Stimulated activated naive CD8-positive, alpha-beta T cell treated with anti-CD3 and anti-CD28 coated beads, Interleukin-15, amount 100 ng/mL, for 72 hours (primary cell): Measurements from ENCODE around the gene DCUN1D2.
A peak's percentile ranks its signal among the peaks of the same experiment; 100 is the strongest.
"Not testable (repeated sequence)": the region's sequence is repeated elsewhere in the genome, so short reads cannot be mapped to it uniquely, and the experiment has no call there.

Source experiments
- ATAC-seq: fragments of 150-1000 bp; cut with Tn5 transposase; 2 replicates; pipeline ENCODE4 v1.10.0; 2021; ENCODE audit warnings: mild to moderate bottlenecking, moderate library complexity
- DNase-seq, 2 donors: peaks; one replicate each; pipeline ENCODE4 v3.0.0; 2021 to 2022
- H3K27ac Mint-ChIP-seq, 2 donors: one replicate each; pipeline ENCODE4 v1.8.0; 2022; ENCODE audit warnings: mild to moderate bottlenecking in 2 of 2, mixed read lengths in 2 of 2, moderate library complexity in 2 of 2
- H3K27me3 Mint-ChIP-seq: one replicate; pipeline ENCODE4 v1.8.0; 2022; ENCODE audit warnings: mixed read lengths
- H3K4me1 Mint-ChIP-seq: one replicate; pipeline ENCODE4 v1.8.0; 2022; ENCODE audit warnings: mild to moderate bottlenecking, mixed read lengths
- H3K4me3 Mint-ChIP-seq, 2 donors: one replicate each; pipeline ENCODE4 v1.8.0; 2022; ENCODE audit warnings: mild to moderate bottlenecking in 2 of 2, mixed read lengths in 2 of 2, moderate library complexity in 1 of 2
- H3K9me3 Mint-ChIP-seq, 2 donors: one replicate each; pipeline ENCODE4 v1.8.0; 2022; ENCODE audit warnings: mixed read lengths in 2 of 2

DCUN1D2 gene

DNA sequence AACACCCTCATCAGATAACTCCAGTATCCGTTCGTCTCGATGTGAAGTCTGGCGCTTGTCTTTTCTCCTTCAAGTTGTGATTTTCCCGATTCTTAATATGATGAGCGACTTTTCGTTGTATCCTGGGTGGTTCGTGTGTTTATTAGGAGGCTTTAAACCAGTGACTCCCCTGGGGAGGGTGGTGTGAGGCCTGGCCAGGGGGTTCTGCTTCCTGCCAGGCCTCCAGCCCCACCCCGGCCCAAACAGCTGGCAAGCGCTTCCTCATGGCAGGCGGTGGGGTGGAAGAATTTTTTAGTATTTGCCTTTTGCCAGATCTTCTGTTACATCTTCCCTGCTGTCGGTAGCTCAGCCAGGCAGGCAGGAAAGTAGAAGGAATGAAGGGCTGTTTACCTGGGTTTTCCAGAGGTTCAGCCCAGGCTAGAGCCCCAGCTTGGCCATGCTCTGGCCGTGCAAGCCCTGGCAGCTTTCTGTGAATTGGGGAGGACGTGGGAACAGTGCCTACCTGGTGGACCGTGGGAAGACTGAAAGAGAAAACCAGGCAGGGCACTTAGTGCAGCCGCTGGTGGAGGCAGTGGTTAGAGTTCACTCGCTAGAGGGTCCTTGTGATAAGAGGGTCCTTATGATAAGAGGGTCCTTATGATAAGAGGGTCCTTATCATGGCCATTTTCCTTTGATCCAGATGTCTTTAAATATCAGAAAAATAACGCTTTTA lies 37.7 kb upstream of the DCUN1D2 start:
- no peaks in the 10 kb centered on the region for H3K9me3 Mint-ChIP-seq
- peak overlapping the region in 1 of 2 donors; percentile 65 for H3K27ac Mint-ChIP-seq

DNA sequence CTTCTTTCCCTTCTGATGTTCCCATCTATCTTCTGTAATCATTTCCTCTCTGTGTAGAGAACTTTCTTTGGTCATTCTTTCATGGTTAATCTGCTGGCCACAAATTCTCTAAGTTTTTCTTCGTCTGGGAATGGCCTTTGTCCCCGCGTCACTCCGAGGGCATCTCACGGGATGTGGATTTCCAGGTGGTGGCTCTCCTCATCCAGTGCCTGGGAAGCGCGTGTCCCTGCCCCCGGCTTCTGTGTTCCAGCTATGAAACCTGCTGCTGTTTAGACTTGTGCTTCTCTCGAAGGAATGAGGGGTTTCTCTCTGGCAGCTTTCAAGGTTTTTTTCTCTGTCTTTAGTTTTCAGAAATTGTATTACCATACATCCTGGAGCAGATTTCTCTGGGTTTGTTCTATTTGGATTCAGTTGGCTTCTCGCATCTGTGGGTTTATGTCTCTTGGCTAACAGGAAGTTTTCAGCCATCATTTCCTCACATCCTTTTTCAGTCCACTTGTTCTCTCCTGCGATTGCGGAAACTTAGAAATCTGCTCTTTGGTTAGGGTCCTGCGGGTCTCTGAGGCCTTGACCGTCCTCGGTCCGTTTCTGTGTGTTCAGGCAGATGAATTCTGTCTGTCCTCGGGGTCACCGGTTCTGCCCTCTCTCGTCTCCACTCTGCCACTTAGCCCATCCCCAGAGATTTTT lies 36.9 kb upstream of the DCUN1D2 start:
- Mint-ChIP-seq H3K4me1 (no peaks in the 10 kb centered on the region), H3K4me3 (no peak overlapping the region), H3K27me3 (no peaks in the 10 kb centered on the region), H3K27ac (no peak overlapping the region), H3K9me3 (no peaks in the 10 kb centered on the region)
- no peak for DNase-seq
- no peak for ATAC-seq

More for the DNA sequence above, 37.7 kb upstream of the DCUN1D2 start:
- ATAC-seq (no peak), DNase-seq (no peak)
- Mint-ChIP-seq H3K4me1 (no peaks in the 10 kb centered on the region), H3K27me3 (no peaks in the 10 kb centered on the region), H3K4me3 (no peak overlapping the region)

DNA sequence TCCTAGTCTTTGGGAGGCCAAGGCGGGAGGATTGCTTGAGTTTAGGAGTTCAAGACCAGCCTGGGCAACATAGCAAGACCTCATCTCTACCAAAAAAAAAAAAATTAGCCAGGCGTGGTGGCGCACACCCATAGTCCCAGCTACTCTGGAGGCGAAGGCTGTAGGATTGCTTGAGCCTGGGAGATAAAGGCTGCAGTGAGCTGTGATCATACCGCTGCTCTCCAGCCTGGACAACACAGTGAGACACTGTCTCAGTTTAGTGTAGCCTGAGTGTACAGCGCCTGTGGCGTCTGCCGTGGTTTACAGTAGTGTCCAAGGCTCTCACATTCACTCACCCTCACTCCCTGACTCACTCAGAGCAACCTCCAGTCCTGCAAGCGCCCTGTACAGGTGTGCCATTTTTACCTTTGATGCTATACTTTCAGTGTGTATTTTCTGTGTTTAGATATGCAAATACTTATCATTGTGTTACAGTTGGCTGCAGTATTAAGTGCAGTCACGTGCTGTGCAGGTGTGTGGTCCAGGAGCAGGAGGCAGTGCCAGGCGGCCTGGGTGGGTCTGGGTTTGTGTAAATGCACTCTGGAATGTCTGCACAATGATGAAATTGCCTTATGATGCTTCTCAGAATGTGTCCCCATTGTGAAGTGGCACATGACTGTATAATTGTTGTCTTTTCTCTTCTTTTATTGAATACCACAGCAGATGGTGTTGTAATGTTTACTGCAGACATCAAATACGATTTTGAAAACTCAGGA lies 36.1 kb upstream of the DCUN1D2 start:
- Mint-ChIP-seq H3K4me1 (no peaks in the 10 kb centered on the region), H3K27me3 (no peaks in the 10 kb centered on the region), H3K27ac (no peak overlapping the region), H3K4me3 (no peak overlapping the region), H3K9me3 (no peaks in the 10 kb centered on the region)
- no peak for DNase-seq
- no peak for ATAC-seq

DNA sequence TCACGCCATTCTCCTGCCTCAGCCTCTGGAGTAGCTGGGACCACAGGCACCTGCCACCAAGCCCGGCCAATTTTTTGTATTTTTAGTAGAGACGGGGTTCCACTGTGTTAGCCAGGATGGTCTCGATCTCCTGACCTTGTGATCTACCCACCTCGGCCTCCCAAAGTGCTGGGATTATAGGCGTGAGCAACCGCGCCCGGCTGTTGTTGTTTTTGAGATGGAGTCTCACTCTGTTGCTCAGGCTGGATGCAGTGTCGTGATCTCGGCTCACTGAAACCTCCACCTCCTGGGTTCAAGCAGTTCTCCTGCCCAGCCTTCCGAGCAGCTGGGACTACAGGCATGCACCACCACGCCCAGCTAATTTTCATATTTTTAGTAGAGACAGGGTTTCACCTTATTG lies 31.9 kb upstream of the DCUN1D2 start:
- not testable (repeated sequence) for H3K27me3 Mint-ChIP-seq, H3K27ac Mint-ChIP-seq, DNase-seq, H3K9me3 Mint-ChIP-seq, H3K4me3 Mint-ChIP-seq, ATAC-seq
- peaks cover 12% of the 10 kb centered on the region for H3K4me1 Mint-ChIP-seq

DNA sequence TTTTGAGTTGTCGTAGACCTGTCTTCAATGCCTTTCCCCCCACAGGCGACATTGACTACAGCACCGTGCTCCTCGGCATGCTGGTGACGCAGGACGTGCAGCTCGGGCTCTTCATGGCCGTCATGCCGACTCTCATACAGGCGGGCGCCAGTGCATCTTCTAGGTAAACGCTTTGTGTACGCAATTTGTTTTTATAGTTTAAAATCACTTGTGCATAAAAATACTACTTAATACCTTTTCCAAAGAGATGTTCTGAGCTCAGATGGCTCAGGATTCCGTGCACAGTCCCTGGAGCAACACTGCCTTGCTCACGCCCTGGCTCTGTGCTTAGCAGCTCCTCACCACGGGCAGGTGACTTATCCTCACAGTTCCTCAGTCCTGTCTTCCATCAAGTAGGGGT lies 30.1 kb upstream of the DCUN1D2 start:
- H3K27ac Mint-ChIP-seq, result no peak overlapping the region

DNA sequence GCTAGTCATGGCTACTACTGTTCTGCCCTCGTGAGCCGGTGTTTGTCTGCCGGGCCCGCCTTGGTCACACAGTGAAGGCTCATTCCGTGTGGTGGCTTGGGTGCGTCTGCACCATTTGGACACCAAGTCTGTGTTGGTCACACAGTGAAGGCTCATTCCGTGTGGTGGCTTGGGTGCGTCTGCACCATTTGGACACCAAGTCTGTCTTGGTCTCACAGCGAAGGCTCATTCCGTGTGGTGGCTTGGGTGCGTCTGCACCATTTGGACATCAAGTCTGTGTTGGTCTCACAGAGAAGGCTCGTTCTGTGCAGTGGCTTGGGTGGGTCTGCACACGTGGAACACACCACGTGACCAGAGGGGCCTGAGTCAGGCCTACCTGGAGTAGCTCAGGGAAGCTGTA lies 29.0 kb upstream of the DCUN1D2 start:
- peaks cover 23% of the 10 kb centered on the region for H3K4me1 Mint-ChIP-seq

More for the DNA sequence above, 30.1 kb upstream of the DCUN1D2 start:
- Mint-ChIP-seq H3K9me3 (no peaks in the 10 kb centered on the region), H3K4me1 (peaks cover 23% of the 10 kb centered on the region), H3K27me3 (no peaks in the 10 kb centered on the region), H3K4me3 (no peak overlapping the region)
- ATAC-seq, result no peak
- no peak for DNase-seq

DNA sequence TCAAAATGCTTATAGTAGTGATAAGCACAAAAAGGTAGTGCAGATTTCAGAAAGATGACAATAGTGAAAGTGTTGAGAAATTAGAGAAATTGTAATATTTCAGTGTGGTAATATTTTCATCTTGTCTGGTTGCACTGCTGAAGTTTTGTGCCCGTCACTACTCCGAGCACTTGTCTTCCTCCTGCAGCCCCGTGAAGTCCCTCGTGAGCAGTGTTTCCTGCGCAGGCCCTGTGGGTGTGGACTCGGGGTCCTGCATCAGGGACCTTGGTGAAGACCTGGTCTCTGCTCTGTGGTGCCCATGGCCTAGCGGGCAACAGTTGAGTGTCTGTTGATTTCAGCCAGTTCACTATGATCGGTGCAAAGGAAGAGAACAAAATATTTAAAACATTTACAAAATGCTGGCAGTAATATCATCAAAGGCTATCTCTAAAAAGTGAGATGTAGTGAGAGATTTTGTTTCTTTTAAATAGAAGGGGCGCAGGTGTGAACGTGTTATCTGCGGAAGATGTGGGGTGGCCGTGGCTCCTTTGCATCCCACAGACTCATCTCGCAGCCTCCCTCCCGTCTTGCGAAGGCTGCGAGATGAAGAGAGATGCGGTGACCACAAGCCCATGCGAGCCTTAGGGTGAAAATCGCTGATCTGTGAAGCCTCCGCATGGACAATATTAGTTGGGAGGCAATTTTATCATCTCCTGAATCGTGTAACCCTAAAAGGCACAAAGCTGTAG lies 27.7 kb upstream of the DCUN1D2 start:
- H3K27ac Mint-ChIP-seq, result no peak overlapping the region
- ATAC-seq (peak; percentile 59), DNase-seq (no peak)
- no peaks in the 10 kb centered on the region for H3K9me3 Mint-ChIP-seq
- H3K4me3 Mint-ChIP-seq, result peak overlapping the region; percentile 48 to 66
- peaks cover 23% of the 10 kb centered on the region for H3K4me1 Mint-ChIP-seq
- H3K27me3 Mint-ChIP-seq, result no peaks in the 10 kb centered on the region

More for the DNA sequence above, 29.0 kb upstream of the DCUN1D2 start:
- H3K27me3 Mint-ChIP-seq, result no peaks in the 10 kb centered on the region
- ATAC-seq (no peak), DNase-seq (no peak)
- H3K27ac Mint-ChIP-seq, result no peak overlapping the region
- no peaks in the 10 kb centered on the region for H3K9me3 Mint-ChIP-seq
- no peak overlapping the region for H3K4me3 Mint-ChIP-seq

DNA sequence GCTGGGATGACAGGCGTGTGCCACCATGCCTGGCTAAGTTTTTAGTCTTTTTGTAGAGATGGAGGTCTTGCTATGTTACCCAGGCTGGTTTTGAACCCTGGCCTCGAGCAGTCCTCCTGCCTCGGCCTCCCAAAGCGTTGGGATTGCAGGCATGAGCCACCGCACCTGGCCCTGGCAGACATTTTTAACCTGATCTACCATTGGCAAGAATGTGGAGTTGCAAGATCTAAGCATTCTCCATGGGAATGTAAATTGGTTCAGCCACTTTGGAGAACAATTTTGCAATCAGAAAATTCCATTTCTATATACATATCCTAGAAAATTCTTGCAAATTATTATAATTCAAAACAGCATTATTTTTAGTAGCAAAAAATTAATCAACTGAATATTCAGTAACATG lies 24.3 kb upstream of the DCUN1D2 start:
- ATAC-seq, result no peak
- Mint-ChIP-seq H3K27ac (no peak overlapping the region), H3K4me1 (peaks cover 23% of the 10 kb centered on the region), H3K4me3 (no peak overlapping the region), H3K27me3 (no peaks in the 10 kb centered on the region), H3K9me3 (no peaks in the 10 kb centered on the region)
- DNase-seq, result no peak

DNA sequence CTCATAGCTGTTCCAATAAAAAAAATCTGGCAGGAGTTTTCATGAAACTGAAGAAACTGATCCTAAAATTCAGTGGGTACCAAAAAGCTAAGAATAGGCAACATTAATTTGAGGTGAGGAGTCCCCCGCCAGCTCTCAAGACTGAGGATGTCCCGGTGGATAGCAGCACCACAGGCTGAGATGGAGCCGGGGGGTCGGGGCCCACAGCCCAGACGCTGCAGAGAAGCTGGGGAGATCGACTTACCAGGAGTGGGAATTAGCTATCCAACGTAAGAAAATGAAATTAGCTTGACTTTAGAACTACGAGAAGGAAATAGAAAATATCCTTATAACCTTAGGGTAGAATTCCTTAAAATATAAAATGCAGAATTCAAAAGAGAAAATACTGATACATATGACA lies 23.2 kb upstream of the DCUN1D2 start:
- ATAC-seq (no peak), DNase-seq (no peak)
- Mint-ChIP-seq H3K27me3 (no peaks in the 10 kb centered on the region), H3K27ac (no peak overlapping the region), H3K9me3 (no peaks in the 10 kb centered on the region), H3K4me1 (peaks cover 23% of the 10 kb centered on the region), H3K4me3 (no peak overlapping the region)

DNA sequence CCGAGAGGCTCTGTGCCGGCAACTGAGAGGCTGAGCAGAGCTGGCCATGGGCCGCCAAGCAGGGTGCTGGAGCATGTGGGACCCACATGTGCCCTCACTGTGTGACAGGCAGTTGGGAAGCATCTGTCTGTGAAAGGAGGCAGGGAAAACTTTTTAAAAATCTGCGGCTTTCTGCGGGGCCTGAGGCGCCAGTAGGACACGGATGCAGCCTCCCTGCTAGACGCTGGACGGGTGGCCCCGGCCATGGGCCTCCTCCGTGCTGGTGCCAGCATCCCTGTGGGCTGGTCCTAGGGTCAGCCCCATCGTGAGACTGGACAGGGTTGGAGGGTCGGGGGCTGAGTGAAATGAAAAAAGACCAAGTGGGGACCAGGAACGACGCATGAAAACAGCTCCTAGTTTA lies 20.9 kb upstream of the DCUN1D2 start:
- ATAC-seq (no peak), DNase-seq (no peak)
- Mint-ChIP-seq H3K27me3 (no peaks in the 10 kb centered on the region), H3K4me3 (no peak overlapping the region), H3K9me3 (no peaks in the 10 kb centered on the region), H3K27ac (no peak overlapping the region), H3K4me1 (peaks cover under 1% of the 10 kb centered on the region)

DNA sequence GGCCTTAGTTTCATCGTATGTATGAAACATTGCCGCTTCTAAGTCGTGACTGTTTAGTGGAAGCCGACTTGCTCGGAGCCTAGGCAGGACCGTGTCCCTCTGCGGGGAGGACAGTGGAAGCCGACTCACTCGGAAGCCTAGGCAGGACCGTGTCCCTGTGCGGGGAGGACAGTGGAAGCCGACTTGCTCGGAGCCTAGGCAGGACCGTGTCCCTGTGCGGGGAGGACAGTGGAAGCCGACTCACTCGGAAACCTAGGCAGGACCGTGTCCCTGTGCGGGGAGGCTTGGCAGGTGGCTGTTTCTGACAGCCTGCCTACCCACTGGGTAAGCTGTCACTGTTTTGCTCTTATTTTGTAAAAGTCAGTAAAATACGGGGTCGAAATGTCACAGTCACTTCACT lies 20.4 kb upstream of the DCUN1D2 start:
- ATAC-seq (no peak), DNase-seq (no peak)
- Mint-ChIP-seq H3K4me3 (no peak overlapping the region), H3K27me3 (no peaks in the 10 kb centered on the region), H3K4me1 (peaks cover 1% of the 10 kb centered on the region), H3K27ac (no peak overlapping the region), H3K9me3 (no peaks in the 10 kb centered on the region)

DNA sequence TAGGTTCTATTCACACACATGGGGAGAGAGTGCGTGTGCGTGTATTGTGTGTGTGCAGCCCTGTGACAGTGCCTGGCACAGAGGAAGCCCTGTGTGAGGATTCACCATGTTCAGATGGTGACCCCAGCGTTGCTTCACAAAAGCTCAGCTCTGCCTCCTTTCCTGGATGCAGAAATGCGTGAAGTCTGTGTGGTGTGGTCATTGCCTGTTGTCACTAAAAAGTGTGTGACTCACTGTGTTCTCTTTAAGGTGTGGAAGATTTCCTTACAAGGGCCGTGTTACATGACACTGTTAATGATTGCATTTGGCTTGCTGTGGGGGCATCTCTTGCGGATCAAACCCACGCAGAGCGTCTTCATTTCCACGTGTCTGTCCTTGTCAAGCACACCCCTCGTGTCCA lies 19.5 kb upstream of the DCUN1D2 start:
- Mint-ChIP-seq H3K4me1 (peaks cover 5% of the 10 kb centered on the region), H3K9me3 (no peaks in the 10 kb centered on the region), H3K27ac (no peak overlapping the region), H3K27me3 (no peaks in the 10 kb centered on the region), H3K4me3 (no peak overlapping the region)
- no peak for DNase-seq
- ATAC-seq, result no peak

DNA sequence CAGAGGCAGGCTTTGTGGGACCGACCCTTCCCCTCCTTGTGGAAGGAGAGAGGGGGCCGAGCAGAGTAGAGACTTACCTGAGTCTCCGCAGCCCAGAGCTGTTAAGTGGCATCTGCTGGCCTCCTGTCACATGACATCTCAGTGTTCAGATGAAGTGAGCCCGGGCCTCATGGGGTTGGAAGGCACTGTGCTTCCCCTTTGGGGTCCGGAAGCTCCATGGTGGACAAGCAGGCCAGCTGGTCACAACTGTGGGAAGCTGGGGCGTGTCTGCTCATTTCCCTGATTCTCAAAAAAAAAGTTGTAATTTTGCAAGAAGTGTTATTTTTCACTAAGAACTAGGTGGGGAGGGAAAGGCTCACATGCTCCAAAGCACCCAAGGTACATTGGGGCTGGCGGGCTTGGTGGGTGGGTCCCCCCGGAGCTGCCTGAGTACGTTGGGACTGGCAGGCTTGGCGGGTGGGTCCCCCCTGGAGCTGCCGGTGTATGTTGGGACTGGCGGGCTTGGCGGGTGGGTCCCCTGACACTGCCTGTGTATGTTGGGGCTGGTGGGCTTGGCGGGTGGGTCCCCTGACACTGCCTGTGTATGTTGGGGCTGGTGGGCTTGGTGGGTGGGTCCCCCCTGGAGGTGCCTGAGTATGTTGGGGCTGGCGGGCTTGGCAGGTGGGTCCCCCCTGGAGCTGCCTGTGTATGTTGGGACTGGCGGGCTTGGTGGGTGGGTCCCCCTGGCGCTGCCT lies 18.2 kb upstream of the DCUN1D2 start:
- Mint-ChIP-seq H3K4me1 (peaks cover 5% of the 10 kb centered on the region), H3K27ac (no peak overlapping the region), H3K9me3 (no peaks in the 10 kb centered on the region), H3K4me3 (no peak overlapping the region), H3K27me3 (no peaks in the 10 kb centered on the region)
- ATAC-seq (no peak), DNase-seq (no peak)

DNA sequence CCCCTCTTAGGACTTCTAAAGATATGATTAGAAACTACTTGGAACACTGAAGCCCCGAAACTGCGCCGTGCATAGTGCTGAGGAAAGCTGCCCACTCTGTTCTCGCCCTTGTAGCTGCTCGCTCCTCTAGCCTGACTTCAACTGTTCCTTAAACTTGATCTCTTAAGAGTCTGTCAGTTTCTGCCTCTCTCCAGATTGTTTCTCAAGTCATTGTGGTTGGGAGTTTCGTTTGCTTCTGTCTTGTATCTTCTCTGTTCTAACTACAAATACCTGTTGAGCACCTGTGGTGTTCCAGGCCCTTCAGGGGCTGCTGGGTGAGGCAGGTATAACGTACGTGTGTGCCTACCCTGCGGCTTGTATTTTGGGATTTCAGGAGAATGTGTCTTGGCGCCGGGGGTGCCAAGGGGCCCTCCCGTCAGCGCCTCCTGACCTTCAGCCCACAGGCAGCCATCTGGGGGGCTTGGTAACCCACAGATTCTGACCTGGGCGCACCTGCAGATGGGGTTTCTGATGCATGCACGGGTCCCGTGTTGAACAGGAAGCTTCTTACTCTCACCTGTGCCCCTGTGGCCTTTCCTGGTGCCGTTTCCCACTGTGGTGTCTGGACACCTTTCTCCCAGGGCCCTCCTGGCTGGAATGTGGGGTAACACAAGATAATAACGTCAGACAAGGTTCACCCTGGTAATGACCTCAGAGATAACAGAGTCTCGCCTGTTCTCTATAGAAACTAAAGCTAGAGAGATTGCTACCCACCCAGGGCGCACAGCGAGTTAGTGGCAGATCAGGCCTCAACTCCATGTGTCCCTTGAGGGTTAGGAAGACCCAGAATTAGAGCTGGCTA lies 17.2 kb upstream of the DCUN1D2 start:
- Mint-ChIP-seq H3K4me3 (no peak overlapping the region), H3K27me3 (no peaks in the 10 kb centered on the region), H3K4me1 (peaks cover 5% of the 10 kb centered on the region), H3K9me3 (no peaks in the 10 kb centered on the region), H3K27ac (peak overlapping the region in 1 of 2 donors; percentile 15)
- no peak for ATAC-seq
- no peak for DNase-seq
